Mucosa of descending colon (tissue), 3 donors: ENCODE results near the gene SH3PXD2A. TPM values are rescaled to one million over a fixed set of nuclear protein-coding genes. Genes with fewer than 3 reads are reported as not detected.

Experiments
- ATAC-seq: fragments of 200-7000 bp; cut with Tn5 transposase; one replicate; pipeline ENCODE4 v1.9.1; 2020; ENCODE audit warnings: mild to moderate bottlenecking, moderate library complexity
- DNase-seq, 3 donors: peaks; one replicate each; pipeline ENCODE4 v3.0.0-alpha.2; 2020
- H3K36me3 ChIP-seq: fragments of 200-600 bp; one replicate; pipeline ENCODE4 v1.8.0; 2021; ENCODE audit warnings: low read depth, mild to moderate bottlenecking
- H3K4me1 ChIP-seq: fragments of 200-600 bp; one replicate; pipeline ENCODE4 v1.8.0; 2021; ENCODE audit warnings: low read depth, mild to moderate bottlenecking
- H3K4me3 ChIP-seq: fragments of 200-600 bp; one replicate; pipeline ENCODE4 v1.8.0; 2021; ENCODE audit warnings: mild to moderate bottlenecking
- H3K9me3 ChIP-seq: fragments of 200-600 bp; one replicate; pipeline ENCODE4 v1.8.0; 2021; ENCODE audit warnings: mild to moderate bottlenecking
- intact Hi-C, 2 donors: fragments of 100-400 bp; cut with DNase I in 1 of 2; cut with micrococcal nuclease in 1 of 2; formaldehyde crosslinking; loops; one replicate each; pipeline versions ENCODE4 v1.11.0 to v1.11.1; 2022; cut with DNase I, micrococcal nuclease
- total RNA-seq, 3 donors: library from RNA; stranded (reverse); fragmentation: NEBNext Ultra II Directional in 2 of 3; extraction: Animal tissue kit (Norgen Biotek cat#: 25700) in 2 of 3; gene quantifications; one replicate each; pipeline versions ENCODE4 v1.2.1 to v1.2.4, GENCODE V29; 2021 to 2023
- TF ChIP-seq, protein P1 (sequence below): fragments of 200-600 bp; IDR thresholded peaks from one replicate; pipeline ENCODE4 v1.8.0; 2022; ENCODE audit warnings: antibody characterized with exemption, mild to moderate bottlenecking
- donor health status: DM: no; HTN: no; CAD: no; lungs with moderate emphysema.
- donor health status: DM: no; HTN: no; CAD: no.
- donor health status: DM: no; HTN: yes; CAD: no.

SH3PXD2A gene
- total RNA-seq, 3 donors from 2014 or later: 46.1 to 91.4 (median 60.6) TPM

DNA sequence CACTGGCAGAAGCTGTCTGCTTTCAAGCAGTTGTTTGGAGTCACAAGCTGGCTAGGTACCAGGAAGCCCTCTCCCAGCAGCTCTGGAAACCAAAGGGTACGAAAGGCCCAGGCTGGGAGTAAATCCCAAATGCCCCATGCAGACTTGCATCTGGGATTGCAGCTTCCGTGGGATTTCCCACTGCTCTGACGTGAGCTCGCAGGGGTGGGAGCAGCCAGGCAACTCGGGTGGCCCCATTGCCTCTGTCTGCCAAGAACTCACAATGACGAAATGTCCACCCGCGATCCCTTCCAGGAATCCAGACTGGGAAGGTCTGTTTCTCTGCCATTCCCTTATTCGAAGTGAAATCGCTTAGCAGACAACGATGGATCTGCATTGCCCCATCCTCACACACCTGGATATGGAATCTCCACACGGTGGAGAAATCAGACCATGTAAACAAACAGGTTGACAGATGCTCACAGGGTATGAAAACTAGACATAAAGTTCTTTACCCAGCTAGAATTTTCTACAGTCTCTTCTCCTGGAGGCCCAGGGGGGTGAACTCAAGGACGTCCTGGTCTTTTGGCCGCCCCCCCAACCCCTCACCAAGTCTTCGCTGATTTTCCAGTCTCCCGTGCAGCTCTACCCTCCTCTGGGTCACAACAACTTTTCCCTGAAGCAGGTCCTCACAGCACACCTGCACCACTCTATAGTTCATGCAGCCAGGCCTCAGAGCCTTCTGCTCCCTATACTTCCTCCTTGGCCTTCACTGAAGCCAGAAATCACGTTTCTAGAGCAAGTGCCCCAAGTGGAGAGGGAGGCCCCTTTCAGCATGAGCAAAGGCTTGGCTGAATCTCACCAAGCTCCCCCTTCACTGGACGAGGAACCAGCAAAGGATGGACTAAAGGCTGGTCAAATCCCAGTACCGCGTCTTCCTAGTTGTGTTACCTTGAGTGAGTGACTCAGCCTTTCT is 20.0 kb downstream of the SH3PXD2A start:
- intact Hi-C loops: no loop called here
- peaks cover 51% of the 10 kb centered on the region for H3K4me1 ChIP-seq
- TF ChIP-seq, protein P1, sequence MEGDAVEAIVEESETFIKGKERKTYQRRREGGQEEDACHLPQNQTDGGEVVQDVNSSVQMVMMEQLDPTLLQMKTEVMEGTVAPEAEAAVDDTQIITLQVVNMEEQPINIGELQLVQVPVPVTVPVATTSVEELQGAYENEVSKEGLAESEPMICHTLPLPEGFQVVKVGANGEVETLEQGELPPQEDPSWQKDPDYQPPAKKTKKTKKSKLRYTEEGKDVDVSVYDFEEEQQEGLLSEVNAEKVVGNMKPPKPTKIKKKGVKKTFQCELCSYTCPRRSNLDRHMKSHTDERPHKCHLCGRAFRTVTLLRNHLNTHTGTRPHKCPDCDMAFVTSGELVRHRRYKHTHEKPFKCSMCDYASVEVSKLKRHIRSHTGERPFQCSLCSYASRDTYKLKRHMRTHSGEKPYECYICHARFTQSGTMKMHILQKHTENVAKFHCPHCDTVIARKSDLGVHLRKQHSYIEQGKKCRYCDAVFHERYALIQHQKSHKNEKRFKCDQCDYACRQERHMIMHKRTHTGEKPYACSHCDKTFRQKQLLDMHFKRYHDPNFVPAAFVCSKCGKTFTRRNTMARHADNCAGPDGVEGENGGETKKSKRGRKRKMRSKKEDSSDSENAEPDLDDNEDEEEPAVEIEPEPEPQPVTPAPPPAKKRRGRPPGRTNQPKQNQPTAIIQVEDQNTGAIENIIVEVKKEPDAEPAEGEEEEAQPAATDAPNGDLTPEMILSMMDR: no peak
- H3K36me3 ChIP-seq: no peaks in the 10 kb centered on the region
- H3K4me3 ChIP-seq: no peak overlapping the region
- ATAC-seq (no peak), DNase-seq (peak in 2 of 3 donors; percentile 56 to 59)
- no peaks in the 10 kb centered on the region for H3K9me3 ChIP-seq

DNA sequence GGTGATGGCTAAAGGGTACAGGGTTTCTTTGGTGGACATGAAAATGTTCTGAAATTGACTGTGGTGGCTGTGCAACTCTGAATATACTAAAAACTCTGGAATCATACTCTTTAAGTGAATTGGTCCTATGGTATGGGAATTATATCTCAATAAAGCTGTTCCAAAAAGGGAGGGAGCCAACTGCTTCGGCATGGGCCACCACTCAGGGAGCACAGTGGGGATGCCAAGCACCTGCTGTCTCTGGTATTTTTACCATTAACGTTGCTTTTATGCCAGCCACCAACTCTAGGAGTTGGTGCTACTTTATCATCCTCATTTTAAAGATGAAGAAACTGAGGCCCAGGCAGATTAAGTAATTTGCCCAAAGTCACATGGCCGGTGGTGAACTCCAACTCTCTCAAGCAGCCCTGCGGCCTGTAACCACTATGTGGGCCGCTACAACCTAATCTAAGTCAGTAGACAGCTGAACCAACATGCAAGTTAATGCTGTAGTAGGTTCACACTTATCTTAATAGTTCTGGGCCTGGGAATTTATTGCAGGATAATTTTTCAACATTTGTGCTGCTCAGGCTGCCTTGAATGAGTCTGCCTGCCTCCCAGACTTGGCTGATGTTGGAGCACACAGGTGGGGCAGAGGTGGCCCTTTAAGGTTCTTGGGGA is 20.8 kb downstream of the SH3PXD2A start:
- Histone ChIP-seq H3K36me3 (no peaks in the 10 kb centered on the region), H3K4me3 (no peak overlapping the region), H3K9me3 (no peaks in the 10 kb centered on the region), H3K4me1 (peaks cover 45% of the 10 kb centered on the region)
- TF ChIP-seq, protein P1: no peak
- no peak for DNase-seq
- peak; percentile 1 for ATAC-seq
- intact Hi-C loops: no loop called here

DNA sequence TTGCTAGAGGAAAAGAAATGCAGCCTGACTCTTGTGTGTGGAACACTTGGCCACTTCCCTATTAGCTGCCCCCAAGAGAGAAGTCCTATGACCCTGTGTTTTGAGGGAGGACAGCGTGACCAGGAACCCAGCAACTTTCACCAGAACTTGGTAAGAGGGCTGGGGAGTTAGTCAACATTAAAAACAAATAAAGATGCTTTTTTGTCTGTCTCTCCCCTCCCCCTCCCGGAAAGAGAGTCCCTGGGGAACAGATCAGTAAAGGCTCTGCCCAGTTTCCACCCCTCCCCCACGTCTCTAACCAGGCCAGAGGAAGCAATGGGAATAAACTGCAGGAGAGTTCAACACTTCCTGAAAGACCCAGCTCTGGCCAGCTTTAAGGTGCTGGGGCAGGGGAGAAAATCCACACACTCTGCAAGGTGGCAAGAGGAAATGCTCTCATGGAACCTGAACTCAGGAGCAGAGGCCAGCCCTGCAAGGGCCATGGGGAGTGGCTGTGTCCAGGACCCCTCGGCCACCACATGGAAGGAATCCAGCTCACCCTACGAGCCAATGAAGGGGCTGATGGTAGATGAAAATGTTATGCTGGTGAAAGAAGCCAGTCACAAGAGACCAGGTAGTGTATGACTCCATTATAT is 21.5 kb downstream of the SH3PXD2A start:
- Histone ChIP-seq H3K9me3 (no peaks in the 10 kb centered on the region), H3K4me1 (peaks cover 50% of the 10 kb centered on the region), H3K4me3 (no peak overlapping the region), H3K36me3 (no peaks in the 10 kb centered on the region)
- ATAC-seq: peak; percentile 75
- intact Hi-C loops: no loop called here
- DNase-seq: peak; percentile 73 to 93 (median 79)
- TF ChIP-seq, protein P1: no peak

DNA sequence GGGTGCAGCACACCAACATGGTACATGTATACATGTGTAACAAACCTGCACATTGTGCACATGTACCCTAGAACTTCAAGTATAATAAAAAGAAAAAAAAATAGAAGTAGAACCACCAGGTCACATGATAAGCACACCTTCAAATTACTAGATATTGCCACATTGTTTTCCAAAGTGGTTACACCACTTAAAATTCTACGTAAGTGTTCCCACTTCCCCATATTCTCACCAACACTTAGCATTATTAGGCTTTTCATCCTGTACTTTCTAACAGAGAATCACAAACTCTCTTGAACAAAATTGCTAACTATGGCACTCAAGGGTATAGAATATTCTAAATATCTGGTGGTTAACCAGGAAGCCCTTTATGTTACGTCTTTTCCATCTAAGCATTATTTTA is 22.6 kb downstream of the SH3PXD2A start:
- intact Hi-C loops: no loop called here
- TF ChIP-seq, protein P1: no peak
- H3K4me1 ChIP-seq: peaks cover 48% of the 10 kb centered on the region
- H3K9me3 ChIP-seq: no peaks in the 10 kb centered on the region
- no peak for ATAC-seq
- no peak for DNase-seq
- H3K36me3 ChIP-seq: no peaks in the 10 kb centered on the region
- H3K4me3 ChIP-seq: no peak overlapping the region

DNA sequence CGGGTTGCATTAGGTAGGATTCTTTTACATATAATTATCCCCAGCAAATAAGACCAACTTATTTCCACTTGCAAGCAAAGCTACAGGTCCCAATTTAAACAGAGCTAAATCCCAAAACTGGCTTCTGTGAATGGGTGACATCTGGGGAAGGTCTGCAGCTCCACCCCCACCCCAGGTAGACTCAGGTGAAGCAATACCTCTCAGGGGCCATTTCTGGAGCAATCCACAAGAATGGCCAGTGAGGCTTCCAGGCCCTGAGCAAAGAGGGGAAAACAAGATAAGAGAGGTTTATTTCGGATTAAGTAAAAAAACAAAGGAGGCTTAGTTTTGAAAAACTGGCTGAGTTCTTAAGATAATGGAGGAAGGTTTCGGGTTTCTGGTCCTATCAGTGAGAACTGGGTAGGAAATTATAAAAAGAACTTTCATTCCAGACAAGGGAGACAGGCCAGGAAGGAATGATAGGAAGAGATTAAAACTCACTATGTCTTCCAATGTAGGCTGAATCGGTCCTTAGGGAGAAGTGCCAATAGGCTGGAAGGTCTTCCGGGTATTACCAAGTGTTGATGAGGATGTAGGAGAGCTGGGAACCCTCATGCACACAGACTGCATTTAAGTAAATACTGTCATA is 25.4 kb downstream of the SH3PXD2A start:
- TF ChIP-seq, protein P1: no peak
- no peaks in the 10 kb centered on the region for H3K36me3 ChIP-seq

More for the DNA sequence above, 25.4 kb downstream of the SH3PXD2A start:
- Histone ChIP-seq H3K9me3 (no peaks in the 10 kb centered on the region), H3K4me1 (peaks cover 27% of the 10 kb centered on the region), H3K4me3 (no peak overlapping the region)
- intact Hi-C loops: no loop called here
- ATAC-seq (no peak), DNase-seq (no peak)
